Spleen (tissue), 11 donors: Measurements from ENCODE around the gene RIPOR3. TPM values are rescaled to one million over a fixed set of nuclear protein-coding genes. Genes with fewer than 3 reads are reported as not detected.

Experiments used
- DNase-seq: peaks from one replicate; pipeline ENCODE4 v3.0.0-alpha.2; 2020
- H3K27ac ChIP-seq, 8 donors: fragments of 200-600 bp; sonication (generic) in 7 of 8; 1 replicate in 4 of 8; 2 replicates in 4 of 8; pipeline versions ENCODE4 v1.5.0 to v1.8.0; 2016 to 2021; ENCODE audit warnings: inconsistent platforms in 4 of 8, mild to moderate bottlenecking in 4 of 8, moderate library complexity in 1 of 8
- H3K27me3 ChIP-seq, 7 donors: fragments of 200-600 bp; sonication (generic) in 6 of 7; replicated peaks in 1 of 7; 1 replicate in 4 of 7; 2 replicates in 3 of 7; pipeline versions ENCODE4 v1.5.0 to v1.8.0; 2016 to 2021; ENCODE audit warnings: inconsistent platforms in 3 of 7, mild to moderate bottlenecking in 1 of 7
- H3K36me3 ChIP-seq, 6 donors: fragments of 200-600 bp; sonication (generic) in 5 of 6; 1 replicate in 4 of 6; 2 replicates in 2 of 6; pipeline versions ENCODE4 v1.5.0 to v1.8.0; 2016 to 2021; ENCODE audit warnings: inconsistent platforms in 2 of 6
- H3K4me1 ChIP-seq, 6 donors: fragments of 200-600 bp; sonication (generic) in 5 of 6; 1 replicate in 3 of 6; 2 replicates in 3 of 6; pipeline versions ENCODE4 v1.5.0 to v1.8.0; 2016 to 2021; ENCODE audit warnings: inconsistent platforms in 3 of 6
- H3K4me3 ChIP-seq, 8 donors: fragments of 200-600 bp; sonication (generic) in 7 of 8; 1 replicate in 4 of 8; 2 replicates in 4 of 8; pipeline versions ENCODE4 v1.5.0 to v1.8.0; 2016 to 2021; ENCODE audit warnings: inconsistent platforms in 4 of 8, mild to moderate bottlenecking in 4 of 8, moderate library complexity in 2 of 8
- H3K9me3 ChIP-seq, 8 donors: fragments of 200-600 bp; sonication (generic) in 7 of 8; 1 replicate in 4 of 8; 2 replicates in 4 of 8; pipeline versions ENCODE4 v1.5.0 to v1.8.0; 2016 to 2021; ENCODE audit warnings: inconsistent platforms in 4 of 8
- CTCF ChIP-seq, 11 experiments: fragments of 200-600 bp in 7 of 11; fragments of 450-650 bp in 4 of 11; sonication (generic) in 4 of 11; IDR thresholded peaks in 8 of 11; conservative IDR thresholded peaks in 3 of 11; 1 replicate in 7 of 11; 2 replicates in 4 of 11; pipeline versions ENCODE4 v1.4.0 to v1.8.0; 2016 to 2021; ENCODE audit warnings: antibody characterized with exemption in 11 of 11, inconsistent platforms in 4 of 11, mild to moderate bottlenecking in 1 of 11
- POLR2A ChIP-seq, 3 donors: fragments of 450-650 bp; IDR thresholded peaks; one replicate each; pipeline ENCODE4 v1.5.1; 2017; ENCODE audit warnings: antibody characterized with exemption in 3 of 3, mild to moderate bottlenecking in 1 of 3
- POLR2AphosphoS5 ChIP-seq, 3 donors: sonication (generic); formaldehyde crosslinking; IDR thresholded peaks; one replicate each; pipeline ENCODE4 v1.5.1; 2017; ENCODE audit warnings: antibody characterized with exemption in 3 of 3
- WGBS, 5 donors: extraction: QIAGEN DNeasy Blood & Tissue Kit in 3 of 5; methylation state at CpG; one replicate each; pipeline versions ENCODE4 v1.1.5 to v1.1.7; 2013 to 2018; 5-methylcytosine and 5-hydroxymethylcytosine counted together
- intact Hi-C: fragments of 100-400 bp; cut with DNase I; formaldehyde crosslinking; loops from one replicate; pipeline ENCODE4 v1.15.0; 2023; ENCODE audit warnings: low total_unique reads
- polyA plus RNA-seq, 3 donors: library from polyadenylated mRNA; stranded (reverse); fragments of 200-250 nt; gene quantifications; one replicate each; pipeline ENCODE4 v1.2.1, GENCODE V29; 2013
- total RNA-seq, 7 donors: library from RNA; depleted of rRNA in 3 of 7; stranded (reverse); fragments of >200 nt in 3 of 7; fragmentation: NEBNext Ultra II Directional in 4 of 7; extraction: Animal tissue kit (Norgen Biotek cat#: 25700) in 4 of 7; gene quantifications; one replicate each; pipeline versions ENCODE4 v1.1.0 to v1.2.1, GENCODE V29; 2016 to 2021
- donor health status: healthy with polysubstance abuse.
- donor health status: DM: no; HTN: no; CAD: no; lungs with moderate emphysema.
- donor health status: DM: no; HTN: no; CAD: no.
- donor health status: Bipolar disorder and iron deficiency.
- donor health status: healthy.
- donor health status: DM: no; HTN: no; CAD: no.
- donor health status: DM: yes; HTN: yes; CAD: no.

Gene RIPOR3
- total and polyA plus RNA-seq, 10 donors: 6.0 to 22.8 (median 13.1) TPM

DNA sequence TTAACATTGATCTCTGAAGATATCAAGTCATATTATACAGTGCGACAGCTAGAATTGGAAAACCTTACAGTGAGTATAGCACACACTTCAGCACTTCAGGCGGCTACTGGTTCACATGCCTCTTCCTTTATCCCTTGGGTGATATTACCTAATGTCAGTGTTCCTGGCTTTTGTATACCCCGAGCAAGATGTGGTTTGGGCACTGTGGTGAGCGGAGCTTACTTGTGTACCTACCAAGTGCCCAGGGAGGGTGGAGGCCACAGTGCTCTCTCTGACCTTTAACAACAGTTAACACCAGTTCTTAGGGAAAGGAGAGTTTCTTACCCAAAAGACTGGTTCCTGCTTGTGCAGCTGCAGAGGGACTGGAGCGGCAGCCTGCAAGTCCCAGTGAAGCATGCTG, 116.8 kb downstream of the RIPOR3 start:
- peaks cover 2 to 99% (median 64%) of the 10 kb centered on the region in 6 donors for H3K36me3 ChIP-seq
- intact Hi-C loops: loop anchor here (5.0 kb wide), 1 partner anchor 52 kb away; no protein-coding TSS in a partner anchor
- no peaks in the 10 kb centered on the region for H3K27me3 ChIP-seq
- no peaks in the 10 kb centered on the region for H3K9me3 ChIP-seq
- H3K4me3 ChIP-seq: no peak overlapping the region
- 90 to 95% (median 92%) methylated on average over 5 of the region's 5 CpGs for WGBS, 5 donors
- TF ChIP-seq POLR2A (IDR thresholded peaks at IDR 0.05): no peak
- no peak for TF ChIP-seq POLR2AphosphoS5 (IDR thresholded peaks at IDR 0.05)
- TF ChIP-seq CTCF (IDR thresholded peaks at IDR 0.05 in 8 of 11, conservative IDR thresholded peaks at IDR 0.05 in 3 of 11): no peak
- H3K27ac ChIP-seq: no peak overlapping the region
- DNase-seq: no peak
- peaks cover 14 to 75% (median 51%) of the 10 kb centered on the region in 6 donors for H3K4me1 ChIP-seq

DNA sequence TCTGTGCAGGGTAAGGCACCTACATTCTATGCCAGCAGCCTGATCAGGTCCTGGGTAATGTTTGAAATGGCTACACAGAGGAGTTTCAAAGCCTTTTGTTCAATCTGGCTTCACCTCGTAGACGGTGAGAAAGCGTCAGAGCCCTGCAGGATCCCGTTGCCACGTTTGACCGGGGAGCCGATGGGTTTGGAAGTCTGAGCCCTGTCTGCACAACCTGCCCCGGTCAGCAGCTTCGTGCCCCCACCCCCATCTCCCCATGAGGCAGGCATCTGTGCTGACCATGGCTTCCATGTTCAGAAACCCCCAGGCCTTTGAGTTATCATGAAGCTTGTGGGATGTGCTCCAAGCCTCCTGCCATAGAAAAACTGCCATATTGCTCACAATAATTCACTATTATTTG, 117.2 kb downstream of the RIPOR3 start:
- H3K27me3 ChIP-seq: no peaks in the 10 kb centered on the region
- DNase-seq: no peak
- H3K36me3 ChIP-seq: peaks cover 3 to 99% (median 63%) of the 10 kb centered on the region in 6 donors
- no peak overlapping the region for H3K4me3 ChIP-seq
- 86 to 98% (median 94%) methylated on average over 9 of the region's 9 CpGs for WGBS, 5 donors
- intact Hi-C loops: loop anchor here (5.0 kb wide), 1 partner anchor 52 kb away; no protein-coding TSS in a partner anchor
- TF ChIP-seq CTCF (IDR thresholded peaks at IDR 0.05 in 8 of 11, conservative IDR thresholded peaks at IDR 0.05 in 3 of 11) (no peak), POLR2A (IDR thresholded peaks at IDR 0.05) (no peak), POLR2AphosphoS5 (IDR thresholded peaks at IDR 0.05) (peak in 1 of 3 donors; percentile 41)
- peak overlapping the region in 4 of 8 donors; percentile 37 to 74 (median 50) for H3K27ac ChIP-seq
- no peaks in the 10 kb centered on the region for H3K9me3 ChIP-seq
- H3K4me1 ChIP-seq: peaks cover 14 to 77% (median 50%) of the 10 kb centered on the region in 6 donors

GRCh38 chr20:50572938-50573777, 118.2 kb downstream of the RIPOR3 start:
- WGBS, 5 donors: 36 to 44% (median 39%) methylated on average over 6 of the region's 6 CpGs
- intact Hi-C loops: loop anchor here (5.0 kb wide), 1 partner anchor 51 kb away; no protein-coding TSS in a partner anchor
- TF ChIP-seq CTCF (IDR thresholded peaks at IDR 0.05 in 8 of 11, conservative IDR thresholded peaks at IDR 0.05 in 3 of 11): no peak
- TF ChIP-seq POLR2A (IDR thresholded peaks at IDR 0.05): no peak
- peak in 2 of 3 donors; percentile 10 to 22 for TF ChIP-seq POLR2AphosphoS5 (IDR thresholded peaks at IDR 0.05)
- DNase-seq: no peak
- H3K4me1 ChIP-seq: peaks cover 14 to 86% (median 54%) of the 10 kb centered on the region in 6 donors
- peaks cover 5 to 99% (median 63%) of the 10 kb centered on the region in 6 donors for H3K36me3 ChIP-seq
- H3K4me3 ChIP-seq: no peak overlapping the region
- H3K27me3 ChIP-seq: no peaks in the 10 kb centered on the region
- H3K27ac ChIP-seq: peak overlapping the region in 7 of 8 donors; percentile 20 to 74 (median 46)
- no peaks in the 10 kb centered on the region for H3K9me3 ChIP-seq

DNA sequence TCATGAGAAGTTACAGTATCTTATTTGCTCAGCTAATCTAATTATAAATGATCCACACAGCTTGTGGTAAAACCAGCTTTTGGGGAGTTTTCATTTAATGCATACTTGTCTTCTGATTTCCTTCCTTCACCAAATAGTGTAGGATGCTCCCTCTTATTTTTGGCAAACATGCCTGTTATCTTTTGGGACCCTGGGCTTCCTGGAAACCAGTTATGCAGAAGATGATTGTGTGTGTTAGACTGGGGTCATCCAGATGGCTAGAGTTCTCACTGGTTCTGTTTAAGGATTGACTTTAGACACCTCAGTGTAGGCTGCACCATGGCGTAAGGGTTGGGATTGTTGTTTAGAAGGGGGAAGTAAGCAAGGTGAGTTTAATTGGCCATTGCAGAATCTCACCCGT, 119.9 kb downstream of the RIPOR3 start:
- H3K27me3 ChIP-seq: no peaks in the 10 kb centered on the region
- no peak overlapping the region for H3K4me3 ChIP-seq
- WGBS, 5 donors: 73 to 92% (median 85%) methylated on average over 2 of the region's 2 CpGs
- no peaks in the 10 kb centered on the region for H3K9me3 ChIP-seq
- H3K27ac ChIP-seq: peak overlapping the region in 2 of 8 donors; percentile 59 to 74
- no peak for DNase-seq
- intact Hi-C loops: loop anchor here (5.0 kb wide), 1 partner anchor 49 kb away; no protein-coding TSS in a partner anchor
- H3K4me1 ChIP-seq: peaks cover 14 to 98% (median 60%) of the 10 kb centered on the region in 6 donors
- peaks cover 5 to 99% (median 56%) of the 10 kb centered on the region in 6 donors for H3K36me3 ChIP-seq
- TF ChIP-seq CTCF (IDR thresholded peaks at IDR 0.05 in 8 of 11, conservative IDR thresholded peaks at IDR 0.05 in 3 of 11) (no peak), POLR2A (IDR thresholded peaks at IDR 0.05) (no peak), POLR2AphosphoS5 (IDR thresholded peaks at IDR 0.05) (no peak)
